Measurements from ENCODE around the gene PKNOX2. TPM values are rescaled to one million over a fixed set of nuclear protein-coding genes. Genes with fewer than 3 reads are reported as not detected.

The PKNOX2 gene
- total RNA-seq, 2 donors from 2014 or later: 0.08 TPM; not detected in 1

GRCh38 chr11:125179895-125180294, 15.3 kb downstream of the PKNOX2 start:
- Mint-ChIP-seq H3K9me3 (no peaks in the 10 kb centered on the region), H3K36me3 (no peaks in the 10 kb centered on the region), H3K27ac (no peak overlapping the region)
- ATAC-seq (no peak), DNase-seq (ENCODE audit: low spot score in 2 of 2) (no peak)

GRCh38 chr11:125180413-125181305, 16.1 kb downstream of the PKNOX2 start:
- Mint-ChIP-seq H3K27ac (peak overlapping the region in 1 of 2 donors; percentile 37), H3K36me3 (no peaks in the 10 kb centered on the region), H3K9me3 (no peaks in the 10 kb centered on the region)
- no peak for ATAC-seq
- no peak for DNase-seq (ENCODE audit: low spot score in 2 of 2)

GRCh38 chr11:125182573-125182972, 18.0 kb downstream of the PKNOX2 start:
- ATAC-seq (no peak), DNase-seq (ENCODE audit: low spot score in 2 of 2) (no peak)
- Mint-ChIP-seq H3K27ac (no peak overlapping the region), H3K36me3 (no peaks in the 10 kb centered on the region), H3K9me3 (no peaks in the 10 kb centered on the region)

- ATAC-seq: no peak
- Mint-ChIP-seq H3K9me3 (no peaks in the 10 kb centered on the region), H3K36me3 (no peaks in the 10 kb centered on the region), H3K27ac (no peak overlapping the region)
- DNase-seq (ENCODE audit: low spot score in 2 of 2): no peak
Measured at GRCh38 chr11:125183641-125184040, 19.1 kb downstream of the PKNOX2 start.

- ATAC-seq: peak in 1 of 2 donors; percentile 58
- no peaks in the 10 kb centered on the region for H3K36me3 Mint-ChIP-seq
- no peak overlapping the region for H3K27ac Mint-ChIP-seq
- DNase-seq (ENCODE audit: low spot score in 2 of 2): no peak
- no peaks in the 10 kb centered on the region for H3K9me3 Mint-ChIP-seq
Measured at GRCh38 chr11:125188021-125188420, 23.5 kb downstream of the PKNOX2 start.

GRCh38 chr11:125190566-125190965, 26.0 kb downstream of the PKNOX2 start:
- Mint-ChIP-seq H3K27ac (no peak overlapping the region), H3K36me3 (peaks cover 0 to 5% of the 10 kb centered on the region in 2 donors), H3K9me3 (peaks cover 0 to 4% of the 10 kb centered on the region in 2 donors)
- ATAC-seq (no peak), DNase-seq (ENCODE audit: low spot score in 2 of 2) (no peak)

GRCh38 chr11:125192183-125192582, 27.6 kb downstream of the PKNOX2 start:
- Mint-ChIP-seq H3K36me3 (peaks cover 0 to 5% of the 10 kb centered on the region in 2 donors), H3K27ac (no peak overlapping the region), H3K9me3 (peaks cover 0 to 4% of the 10 kb centered on the region in 2 donors)
- ATAC-seq (no peak), DNase-seq (ENCODE audit: low spot score in 2 of 2) (no peak)

- Mint-ChIP-seq H3K9me3 (peaks cover 0 to 4% of the 10 kb centered on the region in 2 donors), H3K36me3 (peaks cover 0 to 5% of the 10 kb centered on the region in 2 donors), H3K27ac (no peak overlapping the region)
- DNase-seq (ENCODE audit: low spot score in 2 of 2) (no peak), ATAC-seq (no peak)
Measured at GRCh38 chr11:125192717-125193415, 28.3 kb downstream of the PKNOX2 start.

GRCh38 chr11:125193416-125193726, 28.8 kb downstream of the PKNOX2 start:
- H3K9me3 Mint-ChIP-seq: peaks cover 0 to 4% of the 10 kb centered on the region in 2 donors
- no peak for DNase-seq (ENCODE audit: low spot score in 2 of 2)
- ATAC-seq: no peak
- no peak overlapping the region for H3K27ac Mint-ChIP-seq
- H3K36me3 Mint-ChIP-seq: peaks cover 0 to 5% of the 10 kb centered on the region in 2 donors

GRCh38 chr11:125193841-125194240, 29.3 kb downstream of the PKNOX2 start:
- H3K27ac Mint-ChIP-seq: no peak overlapping the region
- DNase-seq (ENCODE audit: low spot score in 2 of 2): no peak
- peaks cover 0 to 5% of the 10 kb centered on the region in 2 donors for H3K36me3 Mint-ChIP-seq
- ATAC-seq: no peak
- peaks cover 0 to 4% of the 10 kb centered on the region in 2 donors for H3K9me3 Mint-ChIP-seq

- DNase-seq (ENCODE audit: low spot score in 2 of 2) (no peak), ATAC-seq (no peak)
- no peak overlapping the region for H3K27ac Mint-ChIP-seq
- H3K9me3 Mint-ChIP-seq: no peaks in the 10 kb centered on the region
- H3K36me3 Mint-ChIP-seq: peaks cover 0 to under 1% of the 10 kb centered on the region in 2 donors
Measured at GRCh38 chr11:125199915-125200314, 35.4 kb downstream of the PKNOX2 start.

- H3K36me3 Mint-ChIP-seq: no peaks in the 10 kb centered on the region
- no peak overlapping the region for H3K27ac Mint-ChIP-seq
- ATAC-seq (no peak), DNase-seq (ENCODE audit: low spot score in 2 of 2) (no peak)
- no peaks in the 10 kb centered on the region for H3K9me3 Mint-ChIP-seq
Measured at GRCh38 chr11:125200441-125200840, 35.9 kb downstream of the PKNOX2 start.

- ATAC-seq: no peak
- DNase-seq (ENCODE audit: low spot score in 2 of 2): no peak
- Mint-ChIP-seq H3K36me3 (no peaks in the 10 kb centered on the region), H3K9me3 (no peaks in the 10 kb centered on the region), H3K27ac (no peak overlapping the region)
Measured at GRCh38 chr11:125201525-125202141, 37.1 kb downstream of the PKNOX2 start.

GRCh38 chr11:125202362-125202880, 37.9 kb downstream of the PKNOX2 start:
- ATAC-seq (no peak), DNase-seq (ENCODE audit: low spot score in 2 of 2) (no peak)
- H3K9me3 Mint-ChIP-seq: no peaks in the 10 kb centered on the region
- no peak overlapping the region for H3K27ac Mint-ChIP-seq
- no peaks in the 10 kb centered on the region for H3K36me3 Mint-ChIP-seq

GRCh38 chr11:125202977-125203376, 38.4 kb downstream of the PKNOX2 start:
- no peak for ATAC-seq
- Mint-ChIP-seq H3K36me3 (no peaks in the 10 kb centered on the region), H3K27ac (no peak overlapping the region), H3K9me3 (no peaks in the 10 kb centered on the region)
- DNase-seq (ENCODE audit: low spot score in 2 of 2): no peak

- Mint-ChIP-seq H3K36me3 (no peaks in the 10 kb centered on the region), H3K9me3 (no peaks in the 10 kb centered on the region), H3K27ac (no peak overlapping the region)
- ATAC-seq: no peak
- DNase-seq (ENCODE audit: low spot score in 2 of 2): no peak
Measured at GRCh38 chr11:125207866-125208425, 43.4 kb downstream of the PKNOX2 start.

- Mint-ChIP-seq H3K9me3 (no peaks in the 10 kb centered on the region), H3K27ac (no peak overlapping the region), H3K36me3 (no peaks in the 10 kb centered on the region)
- ATAC-seq (no peak), DNase-seq (ENCODE audit: low spot score in 2 of 2) (no peak)
Measured at GRCh38 chr11:125210066-125210465, 45.5 kb downstream of the PKNOX2 start.
